CD8-positive, alpha-beta memory T cell (primary cell): ENCODE measurements around the gene ARID3A. TPM values are rescaled to one million over a fixed set of nuclear protein-coding genes. Genes with fewer than 3 reads are reported as not detected.

Source experiments
- CTCF ChIA-PET: fragments of 350-600 bp; sonication (Branson Sonifier 250); formaldehyde crosslinking; loops from one replicate; lab custom pipeline; 2021; ENCODE audit warnings: antibody characterized with exemption; lab: Charles Lee
- POLR2A ChIA-PET: fragments of 350-600 bp; sonication (Branson Sonifier 250); formaldehyde crosslinking; loops from one replicate; lab custom pipeline; 2021; ENCODE audit warnings: antibody characterized with exemption; lab: Charles Lee
- DNase-seq, 5 donors: peaks; one replicate each; pipeline versions ENCODE4 v3.0.0 to v3.0.0-alpha.2; 2020 to 2022; ENCODE audit warnings: mixed read lengths in 1 of 5
- H3K27ac ChIP-seq: one replicate; pipeline ENCODE4 v1.7.0; 2013; ENCODE audit warnings: low read depth, mild to moderate bottlenecking, low read length, moderate library complexity
- H3K27me3 ChIP-seq: 2 replicates; pipeline ENCODE4 v1.7.0; 2013; ENCODE audit warnings: low read length, mild to moderate bottlenecking; ENCODE audit not compliant: insufficient read depth, poor library complexity, severe bottlenecking
- H3K36me3 ChIP-seq: 2 replicates; pipeline ENCODE4 v1.7.0; 2013; ENCODE audit warnings: mild to moderate bottlenecking, low read length, moderate library complexity; ENCODE audit not compliant: insufficient read depth
- H3K4me1 ChIP-seq: 2 replicates; pipeline ENCODE4 v1.7.0; 2013; ENCODE audit warnings: mild to moderate bottlenecking, low read length, moderate library complexity; ENCODE audit not compliant: insufficient read depth
- H3K4me3 ChIP-seq: 2 replicates; pipeline ENCODE4 v1.7.0; 2013; ENCODE audit warnings: mild to moderate bottlenecking, low read length
- H3K9me3 ChIP-seq: 2 replicates; pipeline ENCODE4 v1.7.0; 2013; ENCODE audit warnings: mild to moderate bottlenecking, low read length
- H3K27ac Mint-ChIP-seq, 8 donors: one replicate each; pipeline ENCODE4 v1.8.0; 2020 to 2021; ENCODE audit warnings: mixed read lengths in 8 of 8, mild to moderate bottlenecking in 6 of 8, inconsistent platforms in 3 of 8, moderate library complexity in 3 of 8
- H3K27me3 Mint-ChIP-seq, 2 donors: one replicate each; pipeline ENCODE4 v1.8.0; 2020 to 2021; ENCODE audit warnings: mixed read lengths in 2 of 2, mild to moderate bottlenecking in 1 of 2, moderate library complexity in 1 of 2
- H3K36me3 Mint-ChIP-seq, 3 donors: one replicate each; pipeline ENCODE4 v1.8.0; 2020 to 2021; ENCODE audit warnings: mixed read lengths in 3 of 3, inconsistent platforms in 1 of 3, mild to moderate bottlenecking in 1 of 3
- H3K4me1 Mint-ChIP-seq, 3 donors: one replicate each; pipeline ENCODE4 v1.8.0; 2020 to 2021; ENCODE audit warnings: mixed read lengths in 3 of 3, inconsistent platforms in 1 of 3, mild to moderate bottlenecking in 1 of 3
- H3K4me3 Mint-ChIP-seq, 7 donors: one replicate each; pipeline ENCODE4 v1.8.0; 2020 to 2021; ENCODE audit warnings: mixed read lengths in 7 of 7, mild to moderate bottlenecking in 6 of 7, moderate library complexity in 4 of 7, inconsistent platforms in 2 of 7
- H3K9me3 Mint-ChIP-seq, 5 donors: one replicate each; pipeline ENCODE4 v1.8.0; 2020 to 2022; ENCODE audit warnings: mixed read lengths in 5 of 5, mild to moderate bottlenecking in 3 of 5, moderate library complexity in 2 of 5, inconsistent platforms in 1 of 5
- polyA plus RNA-seq: library from polyadenylated mRNA; unstranded; fragments of 300-500 nt; fragmentation: Illumina TruSeq; gene quantifications from one replicate; pipeline ENCODE4 v1.2.3, GENCODE V29; 2021
- total RNA-seq, 2 experiments: library from RNA; stranded (reverse); gene quantifications; one replicate each; pipeline ENCODE4 v1.2.3, GENCODE V29; 2021

Gene ARID3A
- total and polyA plus RNA-seq, 3 experiments from 2014 or later = 0.49 to 15.9 (median 12.8) TPM

DNA sequence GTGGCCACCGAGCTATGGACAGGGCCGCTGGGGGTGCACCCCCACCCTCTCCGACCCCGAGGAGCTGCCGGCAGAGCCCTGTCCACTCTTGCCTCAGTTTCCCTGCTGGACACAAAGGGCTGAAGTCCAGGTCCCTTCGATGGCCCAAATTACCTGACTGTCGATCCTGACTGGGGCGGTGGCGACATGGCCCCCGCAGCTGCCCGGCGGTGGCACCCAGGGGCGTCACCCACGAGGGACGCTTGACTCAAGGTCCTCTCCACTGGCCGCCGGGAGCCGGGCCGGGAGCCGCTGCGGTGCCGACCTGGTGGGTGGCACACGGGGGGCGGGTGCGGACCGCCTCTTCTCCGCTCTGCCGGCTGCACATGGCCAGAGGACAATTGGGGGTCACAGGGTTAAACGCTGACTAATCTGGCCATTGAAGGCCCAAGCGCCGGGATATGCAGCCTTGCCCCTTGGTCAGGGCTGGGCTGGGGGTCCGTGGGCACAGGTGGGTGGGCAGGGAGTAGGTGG, 16.4 kb downstream of the ARID3A start:
- POLR2A ChIA-PET = no interaction called here

DNA sequence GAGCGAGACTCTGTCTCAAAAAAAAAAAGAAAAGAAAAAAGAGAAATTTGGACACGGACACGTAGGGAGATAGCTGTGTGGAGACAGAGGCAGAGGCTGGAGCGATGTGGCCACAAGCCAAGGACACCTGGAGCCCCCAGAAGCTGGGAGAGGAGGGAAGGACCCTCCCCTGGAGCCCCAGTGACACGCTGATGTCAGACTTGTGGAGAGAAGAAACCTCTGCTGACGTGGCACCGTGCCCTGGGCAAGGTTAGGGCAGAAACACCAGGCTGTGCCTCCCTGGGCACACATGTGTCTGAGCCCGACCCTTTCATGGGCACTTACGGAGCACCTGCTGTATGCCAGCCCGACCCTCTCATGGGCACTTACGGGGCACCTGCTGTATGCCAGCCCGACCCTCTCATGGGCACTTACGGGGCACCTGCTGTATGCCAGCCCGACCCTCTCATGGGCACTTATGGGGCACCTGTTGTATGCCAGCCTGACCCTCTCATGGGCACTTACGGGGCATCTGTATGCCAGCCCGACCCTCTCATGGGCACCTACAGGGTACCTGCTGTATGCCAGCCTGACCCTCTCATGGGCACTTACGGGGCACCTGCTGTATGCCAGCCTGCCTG, 17.8 kb downstream of the ARID3A start:
- H3K27ac Mint-ChIP-seq = no peak overlapping the region
- peaks cover 13% of the 10 kb centered on the region for H3K4me1 ChIP-seq
- no peak for DNase-seq
- H3K9me3 Mint-ChIP-seq = no peaks in the 10 kb centered on the region
- H3K36me3 ChIP-seq = no peaks in the 10 kb centered on the region
- POLR2A ChIA-PET = no interaction called here
- no peaks in the 10 kb centered on the region for H3K27me3 ChIP-seq
- CTCF ChIA-PET = no interaction called here
- peak overlapping the region in 1 of 7 donors; percentile 43 for H3K4me3 Mint-ChIP-seq
- no peak overlapping the region for H3K27ac ChIP-seq
- no peaks in the 10 kb centered on the region for H3K36me3 Mint-ChIP-seq
- H3K4me1 Mint-ChIP-seq = peaks cover 13 to 17% (median 15%) of the 10 kb centered on the region in 3 donors
- peaks cover 0 to 1% of the 10 kb centered on the region in 2 donors for H3K27me3 Mint-ChIP-seq
- H3K4me3 ChIP-seq = no peak overlapping the region
- H3K9me3 ChIP-seq = no peaks in the 10 kb centered on the region

More for the DNA sequence above, 16.4 kb downstream of the ARID3A start:
- Histone ChIP-seq H3K9me3 (no peaks in the 10 kb centered on the region), H3K4me1 (peaks cover 13% of the 10 kb centered on the region), H3K36me3 (no peaks in the 10 kb centered on the region), H3K27ac (no peak overlapping the region), H3K27me3 (no peaks in the 10 kb centered on the region), H3K4me3 (no peak overlapping the region)
- H3K36me3 Mint-ChIP-seq = peaks cover 0 to 4% (median 3%) of the 10 kb centered on the region in 3 donors
- no peak for DNase-seq
- H3K27me3 Mint-ChIP-seq = no peaks in the 10 kb centered on the region
- H3K4me3 Mint-ChIP-seq = no peak overlapping the region
- H3K27ac Mint-ChIP-seq = no peak overlapping the region
- peaks cover 0 to 2% (median 0%) of the 10 kb centered on the region in 5 donors for H3K9me3 Mint-ChIP-seq
- peaks cover 19 to 25% (median 22%) of the 10 kb centered on the region in 3 donors for H3K4me1 Mint-ChIP-seq
- CTCF ChIA-PET = no interaction called here

DNA sequence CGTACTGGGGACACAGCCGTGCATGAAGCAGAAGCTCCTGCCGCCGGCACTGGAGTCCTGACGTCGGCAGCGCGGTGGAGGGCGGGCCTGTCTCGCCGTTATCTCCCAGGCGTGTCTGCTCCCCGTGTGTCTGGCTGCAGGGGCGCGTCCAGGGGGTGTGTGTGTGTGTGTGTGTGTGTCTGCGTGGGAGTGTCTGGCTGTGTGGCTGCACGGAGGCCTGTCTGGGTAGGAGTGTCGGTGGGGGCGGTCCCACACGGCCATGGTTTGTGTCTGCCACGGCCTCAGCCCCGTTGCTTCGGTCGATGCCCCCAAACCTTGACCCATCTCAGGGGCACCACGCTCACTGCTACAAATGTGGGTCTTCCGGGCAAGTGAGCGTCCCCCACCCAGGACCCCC, 18.3 kb downstream of the ARID3A start:
- Histone ChIP-seq H3K4me1 (peaks cover 13% of the 10 kb centered on the region), H3K36me3 (no peaks in the 10 kb centered on the region), H3K27ac (no peak overlapping the region), H3K27me3 (no peaks in the 10 kb centered on the region), H3K9me3 (no peaks in the 10 kb centered on the region), H3K4me3 (no peak overlapping the region)
- POLR2A ChIA-PET = no interaction called here
- H3K36me3 Mint-ChIP-seq = no peaks in the 10 kb centered on the region
- H3K9me3 Mint-ChIP-seq = no peaks in the 10 kb centered on the region
- CTCF ChIA-PET = no interaction called here
- H3K27ac Mint-ChIP-seq = no peak overlapping the region
- H3K27me3 Mint-ChIP-seq = peaks cover 0 to 1% of the 10 kb centered on the region in 2 donors
- peak in 1 of 5 donors; percentile 70 for DNase-seq
- H3K4me1 Mint-ChIP-seq = peaks cover 13 to 17% (median 15%) of the 10 kb centered on the region in 3 donors
- no peak overlapping the region for H3K4me3 Mint-ChIP-seq

DNA sequence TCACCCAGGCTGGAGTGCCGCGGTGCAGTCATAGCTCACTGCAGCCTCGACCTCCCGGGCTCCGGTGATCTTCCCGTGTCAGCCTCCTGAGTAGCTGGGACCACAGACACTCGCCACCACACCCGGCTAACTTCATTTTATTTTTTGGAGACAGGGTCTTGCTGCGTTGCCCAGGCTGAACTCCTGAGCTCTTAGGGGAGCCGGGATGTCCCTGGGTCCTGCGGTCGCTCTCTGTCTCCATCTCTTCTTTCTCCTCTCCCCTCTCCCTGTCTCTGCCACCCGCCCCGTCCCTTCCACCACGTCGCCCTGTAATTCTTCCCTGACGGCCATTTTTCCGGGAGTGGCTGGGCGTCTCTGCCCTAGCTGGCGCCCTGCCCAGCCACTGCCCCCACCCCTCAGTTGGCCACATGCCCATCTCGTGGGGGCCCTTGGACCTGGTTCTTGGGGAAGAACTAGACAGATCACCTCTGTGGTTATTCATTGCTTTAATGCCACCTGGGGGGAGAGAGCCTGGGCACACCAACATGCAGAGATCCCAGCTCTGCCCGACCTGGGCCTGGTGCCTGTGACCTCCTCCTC, 18.9 kb downstream of the ARID3A start:
- Histone ChIP-seq H3K27me3 (no peaks in the 10 kb centered on the region), H3K36me3 (no peaks in the 10 kb centered on the region), H3K4me3 (no peak overlapping the region), H3K27ac (no peak overlapping the region), H3K9me3 (no peaks in the 10 kb centered on the region), H3K4me1 (peaks cover 13% of the 10 kb centered on the region)
- CTCF ChIA-PET = no interaction called here
- peaks cover 0 to 1% of the 10 kb centered on the region in 2 donors for H3K27me3 Mint-ChIP-seq
- DNase-seq = no peak
- H3K36me3 Mint-ChIP-seq = no peaks in the 10 kb centered on the region
- POLR2A ChIA-PET = no interaction called here
- peaks cover 13 to 16% (median 15%) of the 10 kb centered on the region in 3 donors for H3K4me1 Mint-ChIP-seq
- no peak overlapping the region for H3K27ac Mint-ChIP-seq
- no peak overlapping the region for H3K4me3 Mint-ChIP-seq
- H3K9me3 Mint-ChIP-seq = no peaks in the 10 kb centered on the region

DNA sequence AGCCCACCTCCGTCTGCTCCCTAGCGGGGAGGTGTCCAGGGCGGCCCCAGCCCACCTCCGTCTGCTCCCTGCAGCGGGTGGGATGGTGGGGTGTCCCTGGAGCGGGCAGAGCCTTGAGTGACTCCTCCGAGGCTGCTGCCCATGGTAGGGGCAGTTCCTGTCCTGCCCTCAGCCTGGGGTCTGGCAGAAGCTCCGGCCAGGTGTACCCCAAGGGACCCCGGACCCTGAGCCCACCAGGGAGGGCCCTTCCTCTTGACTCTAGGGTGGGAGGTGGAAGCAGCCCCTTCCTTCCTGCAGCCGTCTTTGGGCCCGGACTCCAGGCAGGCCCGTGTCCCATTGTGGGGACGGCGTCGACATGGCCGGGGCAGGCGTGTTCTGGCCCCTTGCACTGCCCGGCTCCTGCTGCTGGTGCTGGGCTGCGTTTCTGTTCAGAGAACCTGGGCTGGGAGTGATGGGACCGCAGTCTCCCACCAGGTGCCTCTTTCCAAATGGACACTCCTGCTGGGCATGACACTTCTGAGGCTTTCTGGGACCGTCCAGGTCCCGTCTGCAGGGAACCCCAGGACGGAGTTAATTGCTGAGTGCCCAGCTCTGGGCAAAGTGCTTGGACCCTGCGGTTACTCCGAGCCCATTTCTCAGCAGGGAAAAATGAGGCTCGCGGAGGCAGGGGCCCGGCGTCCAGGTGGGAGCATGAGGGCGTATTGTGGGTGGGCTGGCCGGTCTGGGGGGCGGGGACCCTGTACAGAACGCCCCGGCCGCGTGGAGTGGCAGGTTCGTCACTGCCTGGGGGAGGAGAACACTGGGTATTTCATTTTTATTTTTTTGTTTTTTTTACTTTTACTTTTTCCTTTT, 19.8 kb downstream of the ARID3A start:
- CTCF ChIA-PET = no interaction called here
- no peak overlapping the region for H3K4me3 ChIP-seq
- DNase-seq = no peak
- H3K36me3 ChIP-seq = no peaks in the 10 kb centered on the region
- no peaks in the 10 kb centered on the region for H3K9me3 Mint-ChIP-seq
- H3K9me3 ChIP-seq = no peaks in the 10 kb centered on the region
- no peak overlapping the region for H3K4me3 Mint-ChIP-seq
- H3K27ac ChIP-seq = no peak overlapping the region
- peaks cover 6 to 11% (median 7%) of the 10 kb centered on the region in 3 donors for H3K4me1 Mint-ChIP-seq
- H3K27ac Mint-ChIP-seq = peak overlapping the region in 1 of 8 donors; percentile 21
- H3K36me3 Mint-ChIP-seq = no peaks in the 10 kb centered on the region
- peaks cover 8% of the 10 kb centered on the region for H3K4me1 ChIP-seq
- peaks cover 0 to 1% of the 10 kb centered on the region in 2 donors for H3K27me3 Mint-ChIP-seq
- H3K27me3 ChIP-seq = no peaks in the 10 kb centered on the region
- POLR2A ChIA-PET = no interaction called here

DNA sequence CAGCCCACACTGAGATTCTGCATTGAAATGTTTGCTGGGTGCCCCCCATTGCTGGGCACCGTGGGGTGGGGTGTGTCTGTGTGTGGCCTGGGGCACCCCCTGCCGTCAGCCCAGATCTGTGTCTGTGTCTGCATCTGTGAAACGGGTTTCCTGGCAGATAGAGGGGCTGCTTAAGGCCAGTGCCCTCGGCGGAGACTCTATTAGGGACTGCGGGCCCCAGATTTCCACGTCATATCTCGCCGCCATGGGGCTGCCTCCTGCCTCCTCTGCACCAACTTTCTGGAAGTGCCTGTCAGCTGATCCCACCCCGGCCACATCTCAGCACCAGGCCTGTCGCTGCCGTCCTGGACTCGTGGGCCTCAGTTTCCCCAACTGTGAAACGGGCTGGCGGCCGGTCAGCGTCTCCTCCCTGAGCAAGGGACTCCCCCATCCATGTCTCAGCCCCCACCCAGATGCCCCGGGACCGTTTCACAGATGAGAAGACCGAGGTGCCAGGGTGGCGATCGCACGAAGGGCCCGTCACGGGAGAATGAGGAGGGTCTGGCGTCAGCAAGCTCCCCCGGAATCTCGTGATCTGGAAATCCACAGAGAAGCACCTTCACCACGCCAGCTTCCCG, 21.4 kb downstream of the ARID3A start:
- no peak overlapping the region for H3K27ac ChIP-seq
- Mint-ChIP-seq H3K27ac (no peak overlapping the region), H3K27me3 (peaks cover 0 to 1% of the 10 kb centered on the region in 2 donors), H3K4me3 (no peak overlapping the region), H3K4me1 (peaks cover 0 to 8% (median 0%) of the 10 kb centered on the region in 3 donors), H3K36me3 (no peaks in the 10 kb centered on the region), H3K9me3 (no peaks in the 10 kb centered on the region)
- peaks cover under 1% of the 10 kb centered on the region for H3K4me1 ChIP-seq
- POLR2A ChIA-PET = interaction anchor here (0.7 kb wide), 1 partner anchor 35 kb away, joined by 3 read pairs; no protein-coding TSS in a partner anchor
- no peaks in the 10 kb centered on the region for H3K36me3 ChIP-seq
- DNase-seq = no peak
- H3K4me3 ChIP-seq = no peak overlapping the region
- H3K27me3 ChIP-seq = no peaks in the 10 kb centered on the region
- no peaks in the 10 kb centered on the region for H3K9me3 ChIP-seq
- CTCF ChIA-PET = interaction anchor here (0.8 to 1.4 kb wide), 2 partner anchors 37 kb away, joined by 3 to 4 read pairs; partner anchors contain the start of gene WDR18

DNA sequence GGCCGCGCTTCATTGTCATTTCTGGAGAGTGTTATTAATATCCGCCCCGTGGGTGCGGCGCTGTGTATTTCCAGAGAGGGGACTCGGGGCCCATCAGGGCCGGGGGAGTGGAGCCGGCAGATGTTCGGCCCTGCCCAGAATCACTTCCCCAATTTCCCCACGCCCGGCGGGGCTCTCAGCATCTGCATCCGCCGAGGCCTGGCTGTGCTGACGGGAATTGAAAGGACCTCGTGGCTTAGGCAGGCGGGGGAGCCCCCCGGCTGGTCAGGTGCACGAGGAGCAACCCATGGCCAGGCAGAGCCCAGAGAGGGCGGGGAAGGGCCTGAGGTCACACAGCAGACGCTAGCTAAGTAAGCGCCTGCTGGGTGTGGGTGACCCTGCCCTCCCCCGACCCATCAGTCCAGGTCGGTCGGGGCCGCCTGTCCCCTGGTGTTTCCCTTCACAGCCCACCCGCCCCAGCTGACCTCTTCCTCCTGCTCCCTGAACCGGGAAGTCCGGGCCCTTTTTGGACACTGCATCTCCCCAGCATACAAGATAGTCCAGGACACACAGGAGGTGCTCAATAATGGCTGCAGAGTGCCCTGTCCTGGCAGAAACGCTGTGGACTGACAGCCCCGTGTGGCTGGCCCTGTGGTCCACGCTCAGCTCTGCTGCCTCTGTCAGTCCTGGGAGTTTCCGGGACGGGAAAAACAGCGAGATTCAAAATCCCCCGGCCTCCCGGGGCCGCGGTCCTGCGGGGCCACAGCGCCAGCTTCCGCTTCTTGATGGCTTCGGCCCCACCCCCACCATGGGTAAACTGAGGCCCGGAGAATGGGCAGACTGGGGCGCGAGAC, 22.1 kb downstream of the ARID3A start:
- Mint-ChIP-seq H3K27ac (no peak overlapping the region), H3K4me3 (no peak overlapping the region), H3K27me3 (peaks cover 0 to 1% of the 10 kb centered on the region in 2 donors), H3K4me1 (peaks cover 0 to 13% (median 1%) of the 10 kb centered on the region in 3 donors), H3K36me3 (no peaks in the 10 kb centered on the region), H3K9me3 (no peaks in the 10 kb centered on the region)
- DNase-seq = no peak
- H3K4me3 ChIP-seq = no peak overlapping the region
- ChIA-PET CTCF (interaction anchor here (1.4 kb wide), 1 partner anchor 36 kb away, joined by 4 read pairs; the partner anchor contains the start of gene WDR18), POLR2A (no interaction called here)
- no peaks in the 10 kb centered on the region for H3K27me3 ChIP-seq
- no peak overlapping the region for H3K27ac ChIP-seq
- H3K4me1 ChIP-seq = peaks cover 8% of the 10 kb centered on the region
- H3K9me3 ChIP-seq = no peaks in the 10 kb centered on the region
- no peaks in the 10 kb centered on the region for H3K36me3 ChIP-seq
